GM18873 (cell line): ENCODE data around the gene INPP5F.

ENCODE experiments used
- ATAC-seq: cut with Tn5 transposase; IDR thresholded peaks from one replicate; pipeline ENCODE4 v1.9.1; 2021; ENCODE audit warnings: mild to moderate bottlenecking, moderate library complexity, moderate number of reproducible peaks; ENCODE audit not compliant: unreplicated experiment, low FRiP score

The INPP5F gene

GRCh38 chr10:119807960-119808697 is 82.3 kb downstream of the INPP5F start:
- no peak for ATAC-seq

DNA sequence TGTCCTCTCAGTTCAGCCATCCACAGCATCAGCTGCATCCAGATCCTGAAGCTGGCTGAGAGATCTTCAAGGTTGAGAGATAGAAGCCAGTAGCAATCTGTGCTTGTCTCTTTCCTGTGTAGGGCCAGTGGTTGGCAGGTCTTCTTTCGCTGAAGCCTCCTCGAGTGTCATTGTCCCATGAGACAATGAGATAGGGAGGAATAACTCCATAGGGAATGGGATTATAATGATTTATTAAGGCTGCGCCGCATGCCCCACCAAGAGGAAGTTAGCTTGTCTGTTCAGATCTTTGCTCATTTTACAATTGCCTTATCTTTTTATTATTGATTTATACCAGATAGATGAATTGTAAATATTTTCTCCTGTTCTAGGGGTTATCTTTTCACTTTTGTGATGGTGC is 85.3 kb downstream of the INPP5F start:
- ATAC-seq: no peak

- ATAC-seq: no peak
Measured at GRCh38 chr10:119812684-119813083, 86.8 kb downstream of the INPP5F start.

DNA sequence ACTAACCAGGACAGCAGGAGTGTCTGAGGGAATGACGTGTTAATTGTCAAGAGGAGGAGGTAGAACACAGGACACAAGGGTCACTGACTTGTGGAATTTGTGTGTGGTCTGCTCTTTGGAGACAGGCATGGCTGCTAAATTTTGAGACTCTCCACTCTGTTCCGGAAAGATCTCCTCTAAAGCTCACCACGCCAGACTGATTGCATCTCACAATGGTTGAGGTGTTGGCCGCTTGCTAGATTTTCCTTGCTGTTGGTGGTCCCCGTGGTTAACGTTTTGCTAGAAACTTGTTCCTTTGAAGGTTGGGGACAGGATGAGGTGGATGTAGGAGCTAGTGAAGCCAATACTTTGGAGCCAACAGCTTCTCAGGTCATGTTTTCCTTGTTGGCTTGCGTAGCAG is 89.8 kb downstream of the INPP5F start:
- no peak for ATAC-seq

DNA sequence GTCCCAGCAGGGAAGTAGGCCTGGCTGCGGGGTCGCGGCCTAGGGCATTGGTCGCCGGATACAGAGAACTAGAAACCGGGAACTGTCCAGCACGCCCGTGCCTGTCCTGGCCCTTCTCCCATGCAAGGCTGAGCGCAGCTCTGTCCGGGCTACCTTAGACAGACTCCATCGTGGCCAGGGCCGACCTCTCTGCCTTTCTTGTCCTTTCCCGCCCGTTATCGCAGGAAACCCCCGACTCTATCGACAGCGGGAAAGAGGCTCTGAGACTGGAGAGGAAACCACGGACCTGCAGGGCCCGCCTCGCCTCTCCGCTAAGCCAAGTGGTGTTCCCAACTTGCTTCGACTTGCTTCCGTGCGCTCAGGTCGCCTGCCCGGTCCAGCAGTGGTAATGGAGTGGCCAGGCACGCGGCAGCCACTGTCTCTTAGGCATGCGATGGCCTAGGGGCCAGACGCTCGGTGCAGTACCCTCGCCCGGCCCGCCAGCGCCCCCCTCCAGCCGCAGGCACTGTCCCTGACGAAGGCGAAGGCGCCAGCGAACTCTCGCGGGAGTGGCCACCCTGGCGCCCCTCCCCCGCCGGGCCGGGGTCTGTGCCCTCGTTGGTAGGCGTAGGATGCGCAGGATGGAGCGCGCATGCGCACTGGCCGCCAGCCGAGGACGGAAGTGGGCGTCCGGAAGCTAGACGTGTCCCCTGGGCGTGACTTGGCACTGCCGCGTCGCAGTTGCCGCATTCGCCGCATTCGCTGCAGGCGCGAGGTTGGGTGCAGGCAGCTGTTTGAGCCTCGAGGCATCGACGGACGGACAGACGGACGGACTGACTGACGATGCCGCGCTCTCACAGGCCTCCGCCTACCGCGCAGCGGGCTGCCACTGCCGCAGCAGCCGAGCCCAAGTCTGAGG is 92.4 kb downstream of the INPP5F start:
- no peak for ATAC-seq

DNA sequence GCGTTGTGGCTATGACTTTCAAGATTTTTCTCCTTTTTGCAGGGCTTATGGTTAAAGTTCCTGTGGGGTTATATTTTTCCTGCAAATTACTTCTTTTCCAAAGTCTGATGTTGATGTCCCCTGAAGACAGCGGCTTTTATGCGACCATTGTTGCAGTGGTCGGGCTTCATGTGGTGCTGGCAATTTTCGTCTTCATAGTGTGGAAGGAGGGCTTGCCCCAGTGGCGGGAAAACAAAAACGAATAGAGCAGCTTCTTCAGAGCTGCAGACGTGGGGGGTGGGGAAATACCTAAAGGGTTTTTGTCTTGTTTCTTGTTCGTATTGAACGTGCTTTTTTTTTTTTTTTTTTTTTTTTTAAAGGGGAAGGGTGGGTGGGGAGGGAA is 93.0 kb downstream of the INPP5F start:
- ATAC-seq: no peak

- no peak for ATAC-seq
Measured at GRCh38 chr10:119821182-119821581, 95.3 kb downstream of the INPP5F start.

- no peak for ATAC-seq
Measured at GRCh38 chr10:119824299-119824698, 98.4 kb downstream of the INPP5F start.

DNA sequence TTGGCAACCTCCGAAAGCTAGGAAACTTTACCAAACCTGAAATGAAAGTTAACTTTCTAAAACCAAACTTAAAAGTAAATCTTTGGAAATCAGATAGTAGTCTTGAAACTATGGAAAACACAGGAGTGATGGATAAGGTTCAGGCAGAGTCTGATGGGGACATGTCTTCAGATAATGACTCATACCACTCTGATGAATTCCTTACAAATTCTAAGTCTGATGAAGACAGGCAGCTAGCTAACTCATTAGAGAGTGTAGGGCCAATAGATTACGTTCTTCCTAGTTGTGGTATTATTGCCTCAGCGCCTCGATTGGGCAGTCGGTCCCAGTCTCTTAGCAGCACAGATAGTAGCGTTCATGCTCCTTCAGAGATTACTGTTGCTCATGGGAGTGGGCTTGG is 100.9 kb downstream of the INPP5F start:
- no peak for ATAC-seq

GRCh38 chr10:119827430-119827829 is 101.6 kb downstream of the INPP5F start:
- ATAC-seq: no peak

- ATAC-seq: no peak
Measured at GRCh38 chr10:119829429-119829828, 103.6 kb downstream of the INPP5F start.

- ATAC-seq: no peak
Measured at GRCh38 chr10:119830851-119831250, 105.0 kb downstream of the INPP5F start.

GRCh38 chr10:119831656-119832055 is 105.8 kb downstream of the INPP5F start:
- no peak for ATAC-seq

DNA sequence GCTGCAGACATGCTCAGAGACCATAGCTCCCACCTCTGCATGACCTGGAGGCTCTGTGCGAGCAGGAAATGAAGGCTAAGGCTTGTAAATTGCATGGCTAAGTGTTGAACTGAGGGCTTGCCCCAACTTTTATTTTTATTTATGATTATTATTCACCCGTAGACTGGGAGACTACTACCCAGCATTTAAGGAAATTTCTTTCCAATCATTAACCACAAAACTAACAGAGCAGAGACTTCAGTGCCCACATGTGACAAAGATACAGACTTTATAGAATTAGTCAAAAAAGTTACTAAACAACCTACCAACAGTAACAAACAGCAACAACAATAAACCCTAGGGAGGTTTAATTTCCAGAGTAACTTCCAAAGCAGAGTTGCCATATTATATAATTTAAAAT is 107.1 kb downstream of the INPP5F start:
- ATAC-seq: no peak

GRCh38 chr10:119834188-119834587 is 108.3 kb downstream of the INPP5F start:
- no peak for ATAC-seq

- ATAC-seq: no peak
Measured at GRCh38 chr10:119845656-119846055, 119.8 kb downstream of the INPP5F start.

- ATAC-seq: no peak
Measured at GRCh38 chr10:119849031-119849789, 123.4 kb downstream of the INPP5F start.

GRCh38 chr10:119849944-119850343 is 124.1 kb downstream of the INPP5F start:
- ATAC-seq: no peak

- ATAC-seq: no peak
Measured at GRCh38 chr10:119852277-119852676, 126.4 kb downstream of the INPP5F start.

DNA sequence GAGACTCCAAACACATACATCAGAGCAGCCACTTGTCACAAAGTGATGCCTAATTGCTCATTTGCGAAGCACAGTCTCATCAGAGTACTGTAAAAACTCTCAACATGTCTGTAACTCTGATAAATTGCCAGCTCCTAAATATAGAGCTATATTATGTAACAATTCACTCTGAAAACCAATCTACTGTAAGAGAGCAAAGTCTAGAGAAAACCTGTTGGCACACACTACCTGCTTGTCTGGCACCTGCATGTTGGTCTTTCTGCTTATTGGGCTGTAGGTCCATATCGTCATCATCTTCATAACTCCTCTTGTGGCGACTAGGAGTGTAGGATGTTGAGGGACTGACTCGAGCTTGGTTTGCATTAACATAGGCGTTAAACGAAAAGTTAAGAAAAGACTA is 127.0 kb downstream of the INPP5F start:
- no peak for ATAC-seq

DNA sequence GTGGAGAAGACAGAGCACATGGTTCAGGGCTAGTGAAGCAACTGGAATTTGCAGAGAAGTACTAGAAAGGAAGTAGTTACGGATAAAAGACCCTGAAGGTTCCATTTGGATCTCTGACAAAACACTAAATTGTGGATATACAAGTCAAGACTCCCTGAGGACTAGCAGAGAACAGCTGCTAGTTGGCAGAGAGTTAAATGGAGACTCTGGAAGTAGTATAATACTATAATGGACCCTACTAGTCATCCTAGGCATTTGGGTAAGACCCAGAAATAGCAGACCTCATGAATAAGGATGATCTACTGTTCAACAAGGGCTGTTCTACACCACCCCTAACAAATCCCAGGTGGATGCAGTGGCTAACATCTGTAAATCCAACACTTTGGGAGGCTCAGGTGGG is 127.7 kb downstream of the INPP5F start:
- ATAC-seq: no peak
